Liver (tissue), 9 donors: ENCODE results near the gene SCN4A. TPM values are rescaled to one million over a fixed set of nuclear protein-coding genes. Genes with fewer than 3 reads are reported as not detected.
"Not testable (repeated sequence)": the region's sequence is repeated elsewhere in the genome, so short reads cannot be mapped to it uniquely, and the experiment has no call there.

Source experiments
- DNase-seq: peaks from one replicate; pipeline ENCODE4 v3.0.0-alpha.2; 2017; ENCODE audit warnings: low spot score
- H3K27ac ChIP-seq, 2 donors: one replicate each; pipeline ENCODE4 v1.7.0; 2013; ENCODE audit warnings: inconsistent platforms in 2 of 2, low read length in 2 of 2, control low read depth in 1 of 2, low read depth in 1 of 2, mild to moderate bottlenecking in 1 of 2
- H3K27me3 ChIP-seq, 4 donors: one replicate each; pipeline versions ENCODE4 v1.6.1 to v1.7.0; 2013; ENCODE audit warnings: low read length in 3 of 4, inconsistent platforms in 1 of 4, mild to moderate bottlenecking in 1 of 4, moderate library complexity in 1 of 4; ENCODE audit not compliant: control insufficient read depth in 4 of 4, insufficient read depth in 4 of 4
- H3K36me3 ChIP-seq, 4 donors: one replicate each; pipeline versions ENCODE4 v1.6.1 to v1.7.0; 2013; ENCODE audit warnings: low read length in 3 of 4, mild to moderate bottlenecking in 3 of 4, low read depth in 1 of 4, moderate library complexity in 1 of 4; ENCODE audit not compliant: control insufficient read depth in 4 of 4, insufficient read depth in 3 of 4
- H3K4me1 ChIP-seq, 4 donors: one replicate each; pipeline versions ENCODE4 v1.6.1 to v1.7.0; 2013; ENCODE audit warnings: low read length in 3 of 4, mild to moderate bottlenecking in 3 of 4, moderate library complexity in 1 of 4; ENCODE audit not compliant: control insufficient read depth in 4 of 4, insufficient read depth in 4 of 4
- H3K4me3 ChIP-seq, 3 donors: one replicate each; pipeline versions ENCODE4 v1.6.1 to v1.7.0; 2013; ENCODE audit warnings: low read length in 3 of 3, control low read depth in 1 of 3, low read depth in 1 of 3, mild to moderate bottlenecking in 1 of 3
- H3K9ac ChIP-seq, 2 donors: one replicate each; pipeline ENCODE4 v1.7.0; 2013; ENCODE audit warnings: low read length in 2 of 2, mild to moderate bottlenecking in 2 of 2, moderate library complexity in 2 of 2, control low read depth in 1 of 2, low read depth in 1 of 2
- H3K9me3 ChIP-seq, 4 donors: one replicate each; pipeline versions ENCODE4 v1.6.1 to v1.7.0; 2013; ENCODE audit warnings: low read length in 3 of 4; ENCODE audit not compliant: control insufficient read depth in 4 of 4
- RAD21 ChIP-seq, 2 donors: IDR thresholded peaks; 2 replicates each; pipeline ENCODE4 v1.6.1; 2016; ENCODE audit warnings: antibody characterized with exemption in 2 of 2, mild to moderate bottlenecking in 2 of 2
- WGBS: extraction: QIAGEN DNeasy Blood & Tissue Kit; methylation state at CpG from one replicate; pipeline ENCODE4 v1.1.7; 2013; 5-methylcytosine and 5-hydroxymethylcytosine counted together
- polyA plus RNA-seq, 2 donors: library from polyadenylated mRNA; stranded (reverse) in 1 of 2; unstranded in 1 of 2; fragments of 200-250 nt in 1 of 2; fragments of >200 nt in 1 of 2; fragmentation: Nextera tagmentation in 1 of 2; extraction: Ambion mirVana in 1 of 2; gene quantifications; one replicate each; pipeline versions ENCODE4 v1.2.1 to v1.2.3, GENCODE V29; 2013 to 2015
- total RNA-seq, 2 donors: library from RNA; depleted of rRNA; stranded (reverse); fragments of >200 nt; gene quantifications; one replicate each; pipeline ENCODE4 v1.2.3, GENCODE V29; 2014
- TF ChIP-seq, protein P1 (sequence below): fragments of 150-350 bp; IDR thresholded peaks from 2 replicates; pipeline ENCODE4 v1.5.1; 2017; ENCODE audit warnings: improper control_type of control experiment, low read depth, low read length; ENCODE audit not compliant: missing input control
- donor health status: healthy.
- donor health status: healthy.
- donor health status: healthy.
- donor health status: healthy.
- donor health status: healthy.

Gene SCN4A
- total and polyA plus RNA-seq, 4 donors: 0.04 to 1.3 (median 0.43) TPM

DNA sequence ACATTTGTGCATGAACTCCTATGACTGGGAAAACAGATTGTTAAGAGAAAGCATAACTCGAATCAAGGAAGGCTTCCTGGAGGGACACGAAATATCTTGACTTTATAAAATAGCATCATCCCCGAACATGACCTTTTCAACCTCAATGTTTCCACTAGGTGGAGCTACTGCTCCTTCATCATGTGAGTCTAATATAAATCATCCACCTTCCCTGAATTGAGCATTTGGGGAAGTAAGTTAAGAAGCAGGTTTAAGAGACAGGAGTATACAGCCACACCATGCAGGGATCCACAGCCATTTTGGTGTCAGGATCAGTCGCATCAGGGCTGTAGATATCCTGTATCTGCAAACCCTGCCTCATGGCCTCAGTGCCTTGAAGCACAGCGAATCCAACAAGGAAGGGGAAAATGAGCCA lies 68.9 kb downstream of the SCN4A start:
- H3K4me1 ChIP-seq, DNase-seq, H3K36me3 ChIP-seq, H3K4me3 ChIP-seq, H3K27ac ChIP-seq, H3K9me3 ChIP-seq, H3K27me3 ChIP-seq, H3K9ac ChIP-seq: not testable (repeated sequence)
- 29% methylated on average over 5 of the region's 5 CpGs for WGBS
- TF ChIP-seq RAD21 (IDR thresholded peaks at IDR 0.05): peak; percentile 22 to 44
- TF ChIP-seq, protein P1, sequence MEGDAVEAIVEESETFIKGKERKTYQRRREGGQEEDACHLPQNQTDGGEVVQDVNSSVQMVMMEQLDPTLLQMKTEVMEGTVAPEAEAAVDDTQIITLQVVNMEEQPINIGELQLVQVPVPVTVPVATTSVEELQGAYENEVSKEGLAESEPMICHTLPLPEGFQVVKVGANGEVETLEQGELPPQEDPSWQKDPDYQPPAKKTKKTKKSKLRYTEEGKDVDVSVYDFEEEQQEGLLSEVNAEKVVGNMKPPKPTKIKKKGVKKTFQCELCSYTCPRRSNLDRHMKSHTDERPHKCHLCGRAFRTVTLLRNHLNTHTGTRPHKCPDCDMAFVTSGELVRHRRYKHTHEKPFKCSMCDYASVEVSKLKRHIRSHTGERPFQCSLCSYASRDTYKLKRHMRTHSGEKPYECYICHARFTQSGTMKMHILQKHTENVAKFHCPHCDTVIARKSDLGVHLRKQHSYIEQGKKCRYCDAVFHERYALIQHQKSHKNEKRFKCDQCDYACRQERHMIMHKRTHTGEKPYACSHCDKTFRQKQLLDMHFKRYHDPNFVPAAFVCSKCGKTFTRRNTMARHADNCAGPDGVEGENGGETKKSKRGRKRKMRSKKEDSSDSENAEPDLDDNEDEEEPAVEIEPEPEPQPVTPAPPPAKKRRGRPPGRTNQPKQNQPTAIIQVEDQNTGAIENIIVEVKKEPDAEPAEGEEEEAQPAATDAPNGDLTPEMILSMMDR: peak; percentile 18

DNA sequence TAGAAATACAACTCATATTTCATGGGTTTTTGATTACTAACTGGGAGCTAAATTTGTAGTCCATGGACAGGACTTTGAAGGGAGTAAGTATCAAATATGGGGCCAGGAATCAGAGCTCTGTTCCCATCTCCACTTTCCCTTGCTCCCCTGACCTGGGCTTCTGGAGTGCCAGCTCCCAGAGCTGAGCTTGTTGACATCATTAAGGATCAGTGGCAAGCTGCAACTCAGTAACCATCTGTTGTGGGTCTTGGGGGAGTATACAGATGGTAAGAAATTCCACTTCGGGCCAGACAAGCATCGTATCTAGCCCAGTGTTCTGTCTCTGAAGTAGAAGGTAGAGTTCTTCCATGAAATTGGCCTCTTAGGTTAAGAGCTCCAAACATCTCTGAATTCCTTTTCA lies 70.7 kb downstream of the SCN4A start:
- WGBS: 92% methylated on average over 2 of the region's 2 CpGs

DNA sequence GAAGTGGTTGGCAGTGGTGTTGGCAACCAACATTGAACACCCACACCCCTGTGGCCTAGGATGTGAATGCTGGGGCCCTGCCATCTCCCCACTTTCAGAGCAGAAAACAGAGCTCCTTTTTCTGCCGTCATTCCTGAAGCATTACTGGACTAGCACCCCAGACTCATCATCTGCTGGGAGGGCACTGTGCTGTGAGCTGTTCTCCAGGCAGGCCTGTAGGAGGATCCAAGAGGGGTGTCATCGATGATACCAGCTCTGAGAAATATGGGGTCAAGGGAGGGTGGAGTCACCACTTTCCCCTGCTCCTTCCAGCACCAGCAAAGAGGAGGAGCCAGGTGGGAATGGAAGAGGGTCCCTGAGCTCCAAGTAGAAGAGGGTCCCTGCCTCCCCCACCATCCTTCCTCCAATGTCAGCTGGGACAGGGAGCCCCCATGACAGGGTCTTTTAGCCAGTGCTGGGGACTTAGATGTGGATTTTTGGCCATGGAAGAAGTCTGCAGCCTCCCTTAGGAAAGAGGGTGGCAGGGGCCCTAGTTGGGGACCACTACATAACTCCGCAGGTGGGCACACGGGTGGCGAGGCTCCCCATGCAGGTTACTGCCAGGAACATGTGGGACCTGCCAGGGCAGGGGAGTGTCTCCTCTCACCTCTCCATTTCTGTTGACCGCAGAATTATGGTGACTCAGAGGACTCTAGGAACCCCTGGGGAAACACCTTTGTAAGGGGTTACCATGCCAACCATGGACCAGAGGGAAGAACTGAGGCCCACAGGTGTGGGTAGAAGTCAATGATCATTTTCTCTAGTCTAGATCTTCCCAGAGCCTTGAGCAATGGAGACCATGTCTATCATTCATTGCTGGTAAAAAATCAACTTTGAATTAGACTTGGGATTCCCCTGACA lies 73.6 kb downstream of the SCN4A start:
- H3K9ac ChIP-seq, H3K4me3 ChIP-seq, H3K36me3 ChIP-seq, DNase-seq, H3K4me1 ChIP-seq, H3K27ac ChIP-seq, H3K9me3 ChIP-seq, H3K27me3 ChIP-seq: not testable (repeated sequence)
- WGBS: 88% methylated on average over 6 of the region's 6 CpGs

More for the DNA sequence above, 70.7 kb downstream of the SCN4A start:
- not testable (repeated sequence) for H3K27ac ChIP-seq, H3K9me3 ChIP-seq, H3K27me3 ChIP-seq, H3K9ac ChIP-seq, H3K36me3 ChIP-seq, H3K4me3 ChIP-seq, DNase-seq, H3K4me1 ChIP-seq

GRCh38 chr17:63896524-63897354 lies 76.0 kb downstream of the SCN4A start, which contains the start of gene CSH1:
CSH1 (minus strand) TSS chr17:63896574; CDS start chr17:63896511, 63 bp downstream.
- not testable (repeated sequence) for H3K27ac ChIP-seq, H3K4me1 ChIP-seq, H3K9ac ChIP-seq, DNase-seq, H3K4me3 ChIP-seq, H3K27me3 ChIP-seq, H3K9me3 ChIP-seq, H3K36me3 ChIP-seq
- WGBS: 89% methylated on average over 10 of the region's 14 CpGs

DNA sequence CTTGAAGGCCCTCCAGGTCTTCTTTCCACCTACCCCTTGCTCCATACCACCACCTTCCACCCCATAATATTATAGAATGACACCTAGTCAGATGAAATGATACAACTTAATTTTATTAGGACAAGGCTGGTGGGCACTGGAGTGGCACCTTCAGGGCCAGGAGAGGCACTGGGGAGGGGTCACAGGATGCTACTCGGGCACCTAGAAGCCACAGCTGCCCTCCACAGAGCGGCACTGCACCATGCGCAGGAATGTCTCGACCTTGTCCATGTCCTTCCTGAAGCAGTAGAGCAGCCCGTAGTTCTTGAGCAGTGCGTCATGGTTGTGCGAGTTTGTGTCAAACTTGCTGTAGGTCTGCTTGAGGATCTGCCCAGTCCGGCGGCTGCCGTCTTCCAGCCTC lies 77.9 kb downstream of the SCN4A start:
- 98% methylated on average over 6 of the region's 10 CpGs for WGBS
- not testable (repeated sequence) for H3K9ac ChIP-seq, H3K36me3 ChIP-seq, H3K9me3 ChIP-seq, H3K27me3 ChIP-seq, H3K27ac ChIP-seq, DNase-seq, H3K4me1 ChIP-seq, H3K4me3 ChIP-seq

DNA sequence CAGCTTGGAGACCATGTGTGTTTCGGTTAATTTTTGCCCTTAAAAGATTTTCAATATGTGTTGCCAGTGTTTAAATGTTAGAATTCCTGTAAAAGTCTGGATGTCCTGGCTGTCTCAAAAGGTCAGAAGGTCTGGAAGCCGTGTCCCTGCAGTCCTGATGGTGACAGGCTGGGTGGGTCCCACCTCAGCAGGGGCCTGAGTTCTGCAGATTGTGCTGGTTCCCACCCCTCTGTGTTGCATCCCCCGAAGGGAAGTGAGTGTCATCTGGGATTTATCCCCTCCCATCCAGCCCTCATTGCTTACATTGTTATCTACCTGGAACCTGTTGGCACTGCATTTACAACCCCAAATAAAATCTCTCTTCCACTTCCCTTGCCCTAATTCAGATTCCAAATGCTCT lies 78.7 kb downstream of the SCN4A start:
- not testable (repeated sequence) for H3K36me3 ChIP-seq, H3K4me3 ChIP-seq, H3K4me1 ChIP-seq, H3K27me3 ChIP-seq, H3K9me3 ChIP-seq, H3K27ac ChIP-seq, H3K9ac ChIP-seq, DNase-seq
- WGBS: 80% methylated on average over 3 of the region's 3 CpGs

DNA sequence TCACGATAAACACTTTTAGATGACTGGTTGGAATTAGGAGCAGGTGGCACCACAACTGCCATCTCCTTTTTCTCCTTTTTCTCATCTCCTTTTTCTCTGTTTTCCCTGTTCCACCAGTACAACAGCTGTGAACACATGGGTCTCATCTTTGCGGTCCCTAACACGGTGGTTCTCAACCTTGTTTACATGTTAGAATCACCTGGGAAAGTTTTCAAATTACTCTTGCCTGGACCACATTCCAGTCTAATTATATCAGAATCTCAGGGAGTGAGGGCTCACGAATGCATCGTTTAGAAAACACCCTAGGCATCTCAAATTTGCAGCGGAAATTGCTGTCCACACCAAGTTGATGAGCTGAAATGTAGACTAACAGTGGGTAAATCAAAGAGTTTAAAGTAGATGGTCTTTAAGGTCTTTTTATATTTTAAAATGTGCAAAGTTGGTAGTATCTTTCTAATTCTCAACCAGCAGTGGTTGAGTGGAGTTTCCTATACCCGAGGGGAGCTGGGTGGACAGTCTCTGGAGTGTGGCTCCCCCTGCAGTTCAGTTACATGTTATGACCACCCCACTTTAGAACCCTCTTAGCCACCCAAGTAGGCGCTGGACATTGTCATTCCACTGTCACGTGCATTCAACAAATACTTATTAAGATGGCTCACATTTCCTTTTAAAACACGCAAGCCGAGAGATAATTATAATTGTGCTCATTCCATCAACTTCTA lies 80.2 kb downstream of the SCN4A start:
- not testable (repeated sequence) for H3K4me1 ChIP-seq, H3K27ac ChIP-seq, H3K9me3 ChIP-seq, H3K4me3 ChIP-seq, DNase-seq, H3K9ac ChIP-seq, H3K36me3 ChIP-seq, H3K27me3 ChIP-seq
- 79% methylated on average over 11 of the region's 11 CpGs for WGBS
